Ectodermal cell (in vitro differentiated cells): ENCODE results near the gene KIF20A.

Source experiments
- H3K27ac ChIP-seq: 2 replicates; pipeline ENCODE4 v1.7.0; 2013; ENCODE audit warnings: mild to moderate bottlenecking, low read depth, low read length; ENCODE audit not compliant: insufficient read depth, poor library complexity, severe bottlenecking
- H3K27me3 ChIP-seq: 2 replicates; pipeline ENCODE4 v1.7.0; 2013; ENCODE audit warnings: mild to moderate bottlenecking, low read length; ENCODE audit not compliant: insufficient read depth, control insufficient read depth, poor library complexity, severe bottlenecking
- H3K36me3 ChIP-seq: one replicate; pipeline ENCODE4 v1.7.0; 2013; ENCODE audit warnings: low read length; ENCODE audit not compliant: control insufficient read depth, insufficient read depth
- H3K4me1 ChIP-seq: one replicate; pipeline ENCODE4 v1.7.0; 2013; ENCODE audit warnings: low read length; ENCODE audit not compliant: control insufficient read depth, insufficient read depth
- H3K4me3 ChIP-seq: 2 replicates; pipeline ENCODE4 v1.7.0; 2013; ENCODE audit warnings: low read depth, low read length, control low read depth; ENCODE audit not compliant: insufficient read depth
- H3K9me3 ChIP-seq: 2 replicates; pipeline ENCODE4 v1.7.0; 2013; ENCODE audit warnings: mild to moderate bottlenecking, low read length, moderate library complexity; ENCODE audit not compliant: control insufficient read depth
- WGBS, 2 experiments: methylation state at CpG; one replicate each; pipeline ENCODE4 v1.1.7; 2013; ENCODE audit warnings: missing lambda C conversion rate in 2 of 2; 5-methylcytosine and 5-hydroxymethylcytosine counted together

Gene KIF20A

GRCh38 chr5:138223532-138223931 lies 44.6 kb downstream of the KIF20A start:
- no peaks in the 10 kb centered on the region for H3K36me3 ChIP-seq

GRCh38 chr5:138224712-138225111 lies 45.8 kb downstream of the KIF20A start:
- WGBS, 2 experiments: 89 to 90% methylated on average over 6 of the region's 6 CpGs
- H3K4me3 ChIP-seq: no peak overlapping the region
- H3K4me1 ChIP-seq: no peaks in the 10 kb centered on the region
- no peaks in the 10 kb centered on the region for H3K27me3 ChIP-seq
- H3K9me3 ChIP-seq: no peaks in the 10 kb centered on the region
- no peak overlapping the region for H3K27ac ChIP-seq
- H3K36me3 ChIP-seq: no peaks in the 10 kb centered on the region

More at GRCh38 chr5:138223532-138223931, 44.6 kb downstream of the KIF20A start:
- WGBS, 2 experiments: 89 to 92% methylated on average over 1 of the region's 1 CpG
- H3K27me3 ChIP-seq: no peaks in the 10 kb centered on the region
- H3K4me3 ChIP-seq: no peak overlapping the region
- no peak overlapping the region for H3K27ac ChIP-seq
- H3K4me1 ChIP-seq: no peaks in the 10 kb centered on the region
- no peaks in the 10 kb centered on the region for H3K9me3 ChIP-seq

DNA sequence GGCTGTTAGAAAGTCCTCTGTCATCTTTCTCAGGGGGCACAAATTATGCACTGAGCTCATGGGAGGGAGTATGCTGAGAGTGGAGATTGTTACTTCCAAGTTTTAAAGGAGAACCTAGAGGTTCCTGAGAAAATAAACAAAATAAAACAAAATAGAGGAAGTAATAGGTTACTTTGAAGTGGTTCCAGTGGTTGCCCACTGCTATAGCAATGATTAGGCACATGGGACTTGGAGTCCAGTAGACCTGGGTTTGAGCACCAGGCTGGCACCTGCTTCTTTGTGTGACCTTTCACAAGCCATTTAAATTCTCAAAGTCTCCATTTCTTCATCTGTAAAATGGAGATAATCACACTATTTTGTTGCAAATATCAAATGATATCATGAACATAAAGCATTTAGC lies 48.0 kb downstream of the KIF20A start:
- H3K9me3 ChIP-seq: no peaks in the 10 kb centered on the region
- no peak overlapping the region for H3K4me3 ChIP-seq
- no peaks in the 10 kb centered on the region for H3K4me1 ChIP-seq
- no peaks in the 10 kb centered on the region for H3K36me3 ChIP-seq
- H3K27ac ChIP-seq: no peak overlapping the region
- no peaks in the 10 kb centered on the region for H3K27me3 ChIP-seq

GRCh38 chr5:138229387-138229786 lies 50.5 kb downstream of the KIF20A start:
- Histone ChIP-seq H3K9me3 (no peaks in the 10 kb centered on the region), H3K4me3 (no peak overlapping the region), H3K27me3 (no peaks in the 10 kb centered on the region), H3K4me1 (no peaks in the 10 kb centered on the region), H3K27ac (no peak overlapping the region), H3K36me3 (no peaks in the 10 kb centered on the region)
- 92 to 97% methylated on average over 6 of the region's 6 CpGs for WGBS, 2 experiments

GRCh38 chr5:138230261-138230660 lies 51.3 kb downstream of the KIF20A start:
- no peaks in the 10 kb centered on the region for H3K4me1 ChIP-seq
- H3K9me3 ChIP-seq: no peaks in the 10 kb centered on the region
- no peak overlapping the region for H3K4me3 ChIP-seq
- H3K36me3 ChIP-seq: no peaks in the 10 kb centered on the region
- no peak overlapping the region for H3K27ac ChIP-seq
- no peaks in the 10 kb centered on the region for H3K27me3 ChIP-seq

GRCh38 chr5:138230981-138231589 lies 52.2 kb downstream of the KIF20A start:
- Histone ChIP-seq H3K4me3 (no peak overlapping the region), H3K4me1 (no peaks in the 10 kb centered on the region), H3K9me3 (no peaks in the 10 kb centered on the region), H3K27me3 (no peaks in the 10 kb centered on the region), H3K27ac (no peak overlapping the region), H3K36me3 (no peaks in the 10 kb centered on the region)
- 84 to 86% methylated on average over 7 of the region's 7 CpGs for WGBS, 2 experiments

GRCh38 chr5:138233280-138233679 lies 54.4 kb downstream of the KIF20A start:
- no peaks in the 10 kb centered on the region for H3K9me3 ChIP-seq
- H3K27ac ChIP-seq: no peak overlapping the region
- no peak overlapping the region for H3K4me3 ChIP-seq
- 82 to 84% methylated on average over 2 of the region's 2 CpGs for WGBS, 2 experiments
- no peaks in the 10 kb centered on the region for H3K36me3 ChIP-seq
- H3K27me3 ChIP-seq: no peaks in the 10 kb centered on the region
- H3K4me1 ChIP-seq: no peaks in the 10 kb centered on the region

DNA sequence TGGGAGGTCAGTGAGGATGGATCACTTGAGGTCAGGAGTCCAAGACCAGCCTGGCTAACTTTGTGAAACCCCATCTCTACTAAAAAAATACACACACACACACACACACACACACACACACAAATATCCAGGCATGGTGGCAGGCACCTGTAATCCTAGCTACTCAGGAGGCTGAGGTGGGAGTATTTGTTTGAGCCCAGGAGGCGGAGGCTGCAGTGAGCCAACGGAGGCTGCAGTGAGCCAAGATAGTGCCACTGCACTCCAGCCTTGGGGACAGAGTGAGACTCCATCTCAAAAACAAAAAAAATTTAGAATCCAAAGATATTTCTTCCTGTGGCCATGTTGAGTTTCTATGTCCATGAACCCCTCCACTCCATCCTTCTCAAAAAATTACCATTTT lies 55.7 kb downstream of the KIF20A start:
- Histone ChIP-seq H3K4me3 (no peak overlapping the region), H3K9me3 (no peaks in the 10 kb centered on the region), H3K27ac (no peak overlapping the region), H3K36me3 (no peaks in the 10 kb centered on the region), H3K4me1 (no peaks in the 10 kb centered on the region), H3K27me3 (peaks cover 10% of the 10 kb centered on the region)
- 83 to 94% methylated on average over 2 of the region's 2 CpGs for WGBS, 2 experiments
